22Rv1 (cell line): ENCODE data around the gene CNTNAP2.

Experiments
- ZFX ChIP-seq: fragments of 450-650 bp; IDR thresholded peaks from 2 replicates; pipeline ENCODE4 v1.6.1; 2017; ENCODE audit warnings: antibody characterized with exemption, borderline replicate concordance
- TF ChIP-seq, protein P1 (sequence below): fragments of 450-650 bp; IDR thresholded peaks from 2 replicates; pipeline ENCODE4 v1.5.1; 2017; ENCODE audit warnings: mild to moderate bottlenecking

DNA sequence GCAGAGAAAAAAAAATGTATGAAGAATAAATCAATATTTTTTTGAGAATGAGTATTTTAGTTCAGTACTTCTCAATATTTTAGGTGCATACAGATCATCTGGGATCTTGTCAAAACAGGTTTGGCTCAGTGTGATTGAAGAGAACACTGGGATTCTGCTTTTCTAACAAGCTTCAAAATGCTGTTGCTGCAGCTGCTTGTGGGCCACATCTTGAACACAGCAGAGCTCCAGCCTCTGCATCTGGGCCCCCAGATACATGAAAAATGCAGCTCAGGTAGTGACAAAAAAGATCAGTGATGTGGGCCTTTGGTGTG lies 1296.9 kb downstream of the CNTNAP2 start:
- TF ChIP-seq, protein P1, sequence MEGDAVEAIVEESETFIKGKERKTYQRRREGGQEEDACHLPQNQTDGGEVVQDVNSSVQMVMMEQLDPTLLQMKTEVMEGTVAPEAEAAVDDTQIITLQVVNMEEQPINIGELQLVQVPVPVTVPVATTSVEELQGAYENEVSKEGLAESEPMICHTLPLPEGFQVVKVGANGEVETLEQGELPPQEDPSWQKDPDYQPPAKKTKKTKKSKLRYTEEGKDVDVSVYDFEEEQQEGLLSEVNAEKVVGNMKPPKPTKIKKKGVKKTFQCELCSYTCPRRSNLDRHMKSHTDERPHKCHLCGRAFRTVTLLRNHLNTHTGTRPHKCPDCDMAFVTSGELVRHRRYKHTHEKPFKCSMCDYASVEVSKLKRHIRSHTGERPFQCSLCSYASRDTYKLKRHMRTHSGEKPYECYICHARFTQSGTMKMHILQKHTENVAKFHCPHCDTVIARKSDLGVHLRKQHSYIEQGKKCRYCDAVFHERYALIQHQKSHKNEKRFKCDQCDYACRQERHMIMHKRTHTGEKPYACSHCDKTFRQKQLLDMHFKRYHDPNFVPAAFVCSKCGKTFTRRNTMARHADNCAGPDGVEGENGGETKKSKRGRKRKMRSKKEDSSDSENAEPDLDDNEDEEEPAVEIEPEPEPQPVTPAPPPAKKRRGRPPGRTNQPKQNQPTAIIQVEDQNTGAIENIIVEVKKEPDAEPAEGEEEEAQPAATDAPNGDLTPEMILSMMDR: no peak
- no peak for TF ChIP-seq ZFX
